Regular cardiac myocyte (primary cell): ENCODE data around the gene NUDT10. TPM values are rescaled to one million over a fixed set of nuclear protein-coding genes. Genes with fewer than 3 reads are reported as not detected.

Experiments used
- total RNA-seq: library from RNA; depleted of rRNA; stranded (reverse); fragments of >200 nt; gene quantifications from 2 replicates; pipeline ENCODE4 v1.2.3, GENCODE V29; 2014

NUDT10 gene
- 0.85 and 2.7 TPM in 2 replicates for total RNA-seq

GRCh38 chrX:51332188-51332942 lies at the start of gene NUDT10:
Gene NUDT10 (plus strand): TSS chrX:51332822. CDS start chrX:51332966, 144 bp downstream.

Other genes starting within 250 kb of the NUDT10 start
- 7.6 and 14.0 TPM in 2 replicates for gene NUDT11, start 163.8 kb downstream of the NUDT10 start, total RNA-seq